Vagina (tissue), 2 donors: Measurements from ENCODE around the gene HTR4. TPM values are rescaled to one million over a fixed set of nuclear protein-coding genes. Genes with fewer than 3 reads are reported as not detected.

Experiments
- DNase-seq, 2 donors: peaks; one replicate each; pipeline ENCODE4 v3.0.0-alpha.2; 2017; ENCODE audit errors: extremely low spot score in 2 of 2
- H3K27ac ChIP-seq: fragments of 200-600 bp; sonication (generic); one replicate; pipeline ENCODE4 v1.5.1; 2019
- H3K27me3 ChIP-seq: fragments of 200-600 bp; sonication (generic); one replicate; pipeline ENCODE4 v1.5.1; 2019
- H3K36me3 ChIP-seq, 2 donors: fragments of 200-600 bp; sonication (generic); one replicate each; pipeline ENCODE4 v1.5.1; 2017 to 2019
- H3K4me1 ChIP-seq: fragments of 200-600 bp; sonication (generic); one replicate; pipeline ENCODE4 v1.5.1; 2019
- H3K4me3 ChIP-seq, 2 donors: fragments of 200-600 bp; sonication (generic); 1 replicate in 1 of 2; 2 replicates in 1 of 2; pipeline ENCODE4 v1.5.1; 2016 to 2019
- H3K9me3 ChIP-seq: fragments of 200-600 bp; sonication (generic); one replicate; pipeline ENCODE4 v1.5.1; 2019
- POLR2A ChIP-seq, 2 donors: fragments of 450-650 bp; IDR thresholded peaks; one replicate each; pipeline ENCODE4 v1.6.1; 2017; ENCODE audit warnings: antibody characterized with exemption in 2 of 2, mild to moderate bottlenecking in 2 of 2, moderate library complexity in 2 of 2
- POLR2AphosphoS5 ChIP-seq, 2 donors: sonication (generic); formaldehyde crosslinking; IDR thresholded peaks; one replicate each; pipeline ENCODE4 v1.9.0; 2017; ENCODE audit warnings: antibody characterized with exemption in 2 of 2, mild to moderate bottlenecking in 2 of 2, low read depth in 1 of 2; ENCODE audit not compliant: insufficient read depth in 1 of 2
- intact Hi-C: fragments of 100-400 bp; cut with DNase I; formaldehyde crosslinking; loops from one replicate; pipeline ENCODE4 v1.15.1; 2023
- total RNA-seq: library from RNA; depleted of rRNA; stranded (reverse); fragments of >200 nt; gene quantifications from one replicate; pipeline ENCODE4 v1.2.3, GENCODE V29; 2016
- TF ChIP-seq, protein P1 (sequence below), 3 experiments: fragments of 450-650 bp in 2 of 3; fragments of 200-600 bp in 1 of 3; sonication (generic) in 1 of 3; IDR thresholded peaks; one replicate each; pipeline ENCODE4 v1.5.1; 2017 to 2019; ENCODE audit warnings: antibody characterized with exemption in 3 of 3, mild to moderate bottlenecking in 2 of 3, moderate library complexity in 2 of 3

The HTR4 gene
- total RNA-seq, 1 donor from 2014 or later: 2.9 TPM

DNA sequence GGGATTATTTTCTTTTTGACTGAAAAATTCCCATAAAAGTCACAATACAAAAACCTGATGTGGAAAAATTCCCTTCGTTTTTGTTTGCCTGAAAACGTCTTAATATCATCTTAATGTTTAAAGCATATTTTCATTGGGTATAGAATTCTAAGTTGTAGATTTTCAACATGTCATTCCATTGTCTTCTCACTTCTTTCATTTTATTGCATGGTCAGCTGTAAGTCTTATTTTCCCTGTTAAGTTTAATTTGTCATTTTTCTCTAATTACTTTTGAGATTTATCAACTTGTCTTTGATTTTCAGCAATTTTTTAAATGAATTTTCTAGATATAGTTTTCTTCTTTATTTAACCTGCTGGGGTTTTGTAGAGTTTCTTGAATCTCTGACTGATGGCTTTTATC, 138.9 kb downstream of the HTR4 start:
- H3K27ac ChIP-seq: no peak overlapping the region

DNA sequence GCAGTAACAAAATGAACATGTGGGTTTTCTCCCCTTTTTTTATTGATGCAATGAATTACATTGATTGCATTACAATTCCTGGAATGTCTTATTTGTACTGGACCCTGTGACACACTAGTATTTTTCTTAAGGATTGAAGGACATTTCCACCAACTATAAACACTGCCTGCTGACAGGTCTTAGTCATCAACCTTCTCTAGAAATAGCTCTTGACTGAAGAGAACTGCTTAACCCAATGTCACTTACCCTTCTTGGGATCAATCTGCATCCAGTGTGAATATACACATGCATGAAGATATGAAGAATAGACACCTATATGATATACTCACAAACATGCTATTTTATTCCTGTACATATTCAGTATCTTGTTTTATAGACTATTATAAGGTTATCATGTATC, 140.0 kb downstream of the HTR4 start:
- Histone ChIP-seq H3K27ac (no peak overlapping the region), H3K27me3 (no peaks in the 10 kb centered on the region), H3K4me1 (no peaks in the 10 kb centered on the region), H3K4me3 (no peak overlapping the region), H3K9me3 (no peaks in the 10 kb centered on the region), H3K36me3 (no peaks in the 10 kb centered on the region)
- intact Hi-C loops: no loop called here
- DNase-seq: no peak
- TF ChIP-seq, protein P1, sequence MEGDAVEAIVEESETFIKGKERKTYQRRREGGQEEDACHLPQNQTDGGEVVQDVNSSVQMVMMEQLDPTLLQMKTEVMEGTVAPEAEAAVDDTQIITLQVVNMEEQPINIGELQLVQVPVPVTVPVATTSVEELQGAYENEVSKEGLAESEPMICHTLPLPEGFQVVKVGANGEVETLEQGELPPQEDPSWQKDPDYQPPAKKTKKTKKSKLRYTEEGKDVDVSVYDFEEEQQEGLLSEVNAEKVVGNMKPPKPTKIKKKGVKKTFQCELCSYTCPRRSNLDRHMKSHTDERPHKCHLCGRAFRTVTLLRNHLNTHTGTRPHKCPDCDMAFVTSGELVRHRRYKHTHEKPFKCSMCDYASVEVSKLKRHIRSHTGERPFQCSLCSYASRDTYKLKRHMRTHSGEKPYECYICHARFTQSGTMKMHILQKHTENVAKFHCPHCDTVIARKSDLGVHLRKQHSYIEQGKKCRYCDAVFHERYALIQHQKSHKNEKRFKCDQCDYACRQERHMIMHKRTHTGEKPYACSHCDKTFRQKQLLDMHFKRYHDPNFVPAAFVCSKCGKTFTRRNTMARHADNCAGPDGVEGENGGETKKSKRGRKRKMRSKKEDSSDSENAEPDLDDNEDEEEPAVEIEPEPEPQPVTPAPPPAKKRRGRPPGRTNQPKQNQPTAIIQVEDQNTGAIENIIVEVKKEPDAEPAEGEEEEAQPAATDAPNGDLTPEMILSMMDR (IDR thresholded peaks at IDR 0.05): no peak

More for the DNA sequence above, 138.9 kb downstream of the HTR4 start:
- no peaks in the 10 kb centered on the region for H3K9me3 ChIP-seq
- no peaks in the 10 kb centered on the region for H3K4me1 ChIP-seq
- TF ChIP-seq POLR2AphosphoS5 (IDR thresholded peaks at IDR 0.05; ENCODE audit: insufficient read depth in 1 of 2, low read depth in 1 of 2) (no peak), POLR2A (IDR thresholded peaks at IDR 0.05) (no peak)
- TF ChIP-seq, protein P1 (IDR thresholded peaks at IDR 0.05): no peak
- no peaks in the 10 kb centered on the region for H3K27me3 ChIP-seq
- H3K4me3 ChIP-seq: no peak overlapping the region
- intact Hi-C loops: no loop called here
- no peaks in the 10 kb centered on the region for H3K36me3 ChIP-seq
- no peak for DNase-seq

DNA sequence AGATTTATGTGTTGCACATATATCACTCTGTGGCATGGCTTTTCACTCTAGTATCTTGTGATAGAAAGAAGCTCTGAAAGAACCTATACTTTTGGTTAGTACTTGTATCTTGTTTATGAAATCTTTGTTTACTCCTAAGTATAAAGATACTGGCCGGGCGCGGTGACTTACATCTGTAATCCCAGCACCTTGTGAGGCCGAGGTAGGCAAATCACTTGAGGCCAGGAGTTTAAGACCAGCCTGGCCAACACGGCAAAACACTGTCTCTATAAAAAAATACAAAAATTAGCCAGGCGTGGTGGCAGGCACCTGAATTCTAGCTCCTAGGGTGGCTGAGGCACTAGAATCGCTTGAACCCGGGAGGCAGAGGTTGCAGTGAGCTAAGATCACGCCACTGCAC, 141.8 kb downstream of the HTR4 start:
- TF ChIP-seq POLR2AphosphoS5 (IDR thresholded peaks at IDR 0.05; ENCODE audit: insufficient read depth in 1 of 2, low read depth in 1 of 2) (no peak), POLR2A (IDR thresholded peaks at IDR 0.05) (no peak)
- TF ChIP-seq, protein P1 (IDR thresholded peaks at IDR 0.05): no peak
- Histone ChIP-seq H3K4me1 (no peaks in the 10 kb centered on the region), H3K36me3 (no peaks in the 10 kb centered on the region), H3K9me3 (no peaks in the 10 kb centered on the region), H3K4me3 (no peak overlapping the region), H3K27me3 (no peaks in the 10 kb centered on the region), H3K27ac (no peak overlapping the region)
- no peak for DNase-seq
- intact Hi-C loops: no loop called here

DNA sequence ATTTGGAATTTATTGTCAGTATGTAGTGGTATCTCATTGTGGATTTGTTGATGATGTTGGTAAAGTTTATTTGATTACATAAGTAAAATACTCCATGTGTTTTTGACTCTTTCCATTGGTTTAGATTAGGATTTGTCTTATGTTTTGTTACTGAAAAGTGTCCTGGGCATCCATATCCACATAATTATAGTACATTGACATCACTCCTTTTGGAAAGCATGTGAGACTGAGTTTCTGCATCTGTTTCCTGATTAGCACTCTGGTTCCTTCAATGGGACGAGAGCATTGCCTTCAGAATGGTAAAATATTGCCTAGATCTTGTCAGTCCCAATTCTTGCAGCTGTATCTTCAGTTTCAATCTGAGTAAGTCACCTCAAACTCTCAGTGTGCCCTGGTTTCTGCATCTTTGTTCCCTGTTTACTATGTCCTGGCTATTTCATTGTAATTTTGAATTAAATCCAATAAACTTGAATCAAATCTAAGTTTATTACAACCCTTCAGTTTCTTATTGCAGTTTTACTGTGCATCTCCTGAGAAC, 142.4 kb downstream of the HTR4 start:
- H3K9me3 ChIP-seq: no peaks in the 10 kb centered on the region
- TF ChIP-seq POLR2AphosphoS5 (IDR thresholded peaks at IDR 0.05; ENCODE audit: insufficient read depth in 1 of 2, low read depth in 1 of 2): no peak
- TF ChIP-seq, protein P1 (IDR thresholded peaks at IDR 0.05): no peak
- no peaks in the 10 kb centered on the region for H3K27me3 ChIP-seq
- no peaks in the 10 kb centered on the region for H3K4me1 ChIP-seq
- intact Hi-C loops: no loop called here
- H3K36me3 ChIP-seq: no peaks in the 10 kb centered on the region
- DNase-seq: no peak
- H3K27ac ChIP-seq: no peak overlapping the region
- H3K4me3 ChIP-seq: no peak overlapping the region

DNA sequence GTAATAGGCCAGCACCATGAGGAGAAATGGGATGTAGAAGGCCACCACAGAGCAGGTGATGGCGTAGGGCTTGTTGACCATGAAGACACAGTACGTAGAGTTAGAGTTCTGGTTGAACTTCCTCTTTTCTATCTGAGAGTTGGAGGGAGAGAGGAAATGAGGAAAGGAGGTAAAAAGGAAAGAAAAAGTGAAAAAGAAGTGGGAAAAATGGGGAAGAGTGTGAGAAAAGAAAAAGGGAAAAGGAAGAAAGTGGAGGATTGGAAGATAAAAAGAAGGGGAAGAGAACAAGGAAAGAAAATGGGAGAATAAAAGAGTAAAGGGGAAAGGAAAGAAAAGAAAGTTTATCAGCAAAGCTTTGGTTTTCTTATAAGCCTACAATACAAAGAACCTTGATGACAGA, 144.4 kb downstream of the HTR4 start:
- Histone ChIP-seq H3K4me3 (no peak overlapping the region), H3K36me3 (no peaks in the 10 kb centered on the region), H3K27ac (no peak overlapping the region), H3K27me3 (no peaks in the 10 kb centered on the region), H3K9me3 (no peaks in the 10 kb centered on the region), H3K4me1 (no peaks in the 10 kb centered on the region)
- intact Hi-C loops: no loop called here
- TF ChIP-seq POLR2A (IDR thresholded peaks at IDR 0.05) (no peak), POLR2AphosphoS5 (IDR thresholded peaks at IDR 0.05; ENCODE audit: insufficient read depth in 1 of 2, low read depth in 1 of 2) (no peak)
- TF ChIP-seq, protein P1 (IDR thresholded peaks at IDR 0.05): no peak
- DNase-seq: no peak
